LoVo (cell line): ENCODE measurements around the gene CADM2.

Experiments
- DNase-seq: peaks from one replicate; pipeline ENCODE4 v3.0.0-alpha.2; 2016; ENCODE audit warnings: low spot score

Gene CADM2

GRCh38 chr3:85321892-85322291 lies 363.1 kb downstream of the CADM2 start:
- DNase-seq: no peak

GRCh38 chr3:85330071-85330470 lies 371.3 kb downstream of the CADM2 start:
- DNase-seq: no peak

DNA sequence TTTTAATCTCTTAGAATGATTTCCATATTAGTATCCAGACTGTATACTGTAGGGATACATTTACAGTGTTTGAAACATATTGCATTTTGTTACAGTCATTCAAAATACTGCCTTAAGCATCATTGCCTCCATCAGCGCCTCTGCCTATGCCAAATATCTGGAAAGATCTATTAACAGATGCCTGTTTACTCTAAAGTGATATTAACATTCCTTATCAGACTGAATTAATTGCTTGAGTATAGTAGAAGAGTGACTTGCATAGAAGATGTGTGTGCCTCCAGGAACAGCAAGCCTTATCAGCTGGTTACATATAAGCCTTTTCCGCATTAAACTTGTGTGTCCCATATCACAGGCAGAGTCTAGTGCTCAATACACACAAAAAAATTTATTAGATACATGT lies 379.1 kb downstream of the CADM2 start:
- no peak for DNase-seq

- peak; percentile 5 for DNase-seq
Measured at GRCh38 chr3:85342915-85343314, 384.1 kb downstream of the CADM2 start.

- DNase-seq: no peak
Measured at GRCh38 chr3:85355572-85355971, 396.8 kb downstream of the CADM2 start.

DNA sequence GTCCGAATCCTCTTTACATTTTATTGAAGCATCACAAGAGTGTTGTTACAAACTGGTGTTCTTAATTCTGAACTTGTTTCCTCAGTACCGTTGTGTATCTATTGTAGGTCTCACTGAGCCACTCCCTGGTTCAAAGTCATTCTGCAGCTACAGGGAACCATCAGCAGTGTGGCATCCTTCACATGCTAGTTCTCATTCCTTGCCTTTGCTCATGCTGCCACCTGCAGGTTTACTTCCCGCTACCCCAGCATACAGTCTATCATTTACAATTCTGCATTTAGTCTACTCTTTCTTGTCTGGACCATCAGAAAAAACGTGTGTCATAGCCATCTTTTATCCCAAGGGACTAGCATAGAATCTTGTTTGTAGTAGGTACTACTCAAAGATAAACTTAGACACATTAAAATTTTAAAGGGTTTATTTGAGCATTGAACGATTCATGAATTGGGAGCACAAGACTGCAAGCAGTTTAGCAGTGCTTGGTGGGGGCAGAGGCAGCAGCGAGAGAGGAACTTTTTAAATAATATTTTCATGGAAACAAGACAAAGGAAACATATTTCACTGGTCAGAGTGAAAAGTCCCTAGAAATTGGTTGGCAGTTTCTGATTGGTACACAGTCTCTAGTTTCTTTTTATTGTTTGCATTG lies 402.1 kb downstream of the CADM2 start:
- DNase-seq: peak; percentile 41

GRCh38 chr3:85364296-85364909 lies 405.6 kb downstream of the CADM2 start:
- DNase-seq: no peak

DNA sequence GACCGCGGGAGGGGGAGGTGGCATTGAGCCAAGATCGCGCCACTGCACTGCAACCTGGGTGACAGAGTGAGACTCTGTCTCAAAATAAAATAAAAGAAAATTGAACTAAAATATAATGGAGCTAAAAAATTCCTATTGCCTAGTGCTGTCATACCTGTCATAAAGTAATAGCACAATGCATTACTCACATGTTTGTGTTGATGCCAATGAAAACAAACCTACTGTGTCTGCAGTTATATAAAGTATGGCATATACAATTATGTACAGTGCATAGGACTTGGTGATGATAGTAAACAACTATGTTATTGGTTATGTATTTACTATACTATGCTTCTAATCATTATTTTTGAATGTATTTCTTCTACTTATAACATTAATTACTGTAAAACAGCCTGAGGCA lies 411.6 kb downstream of the CADM2 start:
- DNase-seq: no peak

- DNase-seq: no peak
Measured at GRCh38 chr3:85376131-85376530, 417.3 kb downstream of the CADM2 start.

DNA sequence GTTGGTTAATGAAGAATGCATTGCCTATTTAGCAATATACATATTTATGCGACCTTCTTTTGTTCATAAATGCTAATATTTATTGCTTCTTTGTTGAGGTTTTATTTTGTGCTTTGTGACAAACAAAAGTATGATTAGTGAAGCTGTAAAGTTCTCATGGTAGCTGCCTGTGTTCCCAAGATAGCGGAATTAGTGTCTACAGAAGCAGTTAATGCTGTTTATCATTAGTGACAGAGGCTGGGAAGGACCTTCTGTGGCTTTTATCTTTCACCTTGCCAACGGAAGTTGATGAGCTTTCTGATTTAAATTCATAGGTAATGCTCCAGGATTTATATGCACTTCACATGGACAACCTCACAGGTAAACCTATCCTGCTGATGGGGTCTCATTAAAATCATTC lies 418.3 kb downstream of the CADM2 start:
- DNase-seq: no peak

- DNase-seq: no peak
Measured at GRCh38 chr3:85384372-85384771, 425.6 kb downstream of the CADM2 start.

GRCh38 chr3:85387913-85388505 lies 429.2 kb downstream of the CADM2 start:
- DNase-seq: no peak

- no peak for DNase-seq
Measured at GRCh38 chr3:85394424-85394823, 435.6 kb downstream of the CADM2 start.

GRCh38 chr3:85397434-85397833 lies 438.6 kb downstream of the CADM2 start:
- DNase-seq: no peak

DNA sequence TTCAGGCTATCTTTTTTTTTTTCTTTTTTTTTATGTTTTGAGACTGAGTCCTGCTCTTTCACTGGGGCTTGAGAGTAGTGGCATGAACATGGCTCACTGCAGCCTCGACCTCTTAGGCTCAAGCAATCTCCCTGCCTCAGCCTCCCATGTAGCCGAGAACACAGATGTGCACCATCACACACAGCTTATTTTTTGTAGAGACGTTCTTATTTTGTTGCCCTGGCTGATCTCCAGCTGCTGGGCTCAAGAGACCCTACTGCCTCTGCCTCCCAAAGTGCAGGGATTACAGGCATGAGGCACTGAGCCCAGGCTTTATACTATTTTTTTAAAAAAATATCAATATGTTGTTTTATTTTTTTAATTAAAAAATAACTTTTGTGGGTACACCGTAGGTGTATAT lies 467.3 kb downstream of the CADM2 start:
- no peak for DNase-seq

GRCh38 chr3:85427467-85427866 lies 468.7 kb downstream of the CADM2 start:
- DNase-seq: no peak

DNA sequence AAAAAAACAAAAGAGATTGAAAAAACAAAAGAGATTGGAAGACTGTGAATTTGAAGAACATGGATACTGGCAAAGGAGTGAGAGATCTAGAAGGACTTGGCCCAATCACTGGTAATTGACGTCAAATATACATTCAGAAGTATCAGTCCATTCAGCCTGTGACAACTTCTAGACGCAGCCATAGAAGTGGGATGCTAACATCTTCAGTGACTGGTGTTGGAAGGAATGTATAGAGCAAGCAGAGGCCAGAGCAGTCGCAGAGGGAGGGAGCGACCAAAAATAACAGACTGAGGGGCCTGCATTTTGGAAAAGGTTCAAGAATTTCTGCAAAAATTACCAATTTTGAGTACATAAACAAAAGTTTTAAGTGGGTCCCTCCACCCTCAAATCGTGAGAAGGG lies 473.3 kb downstream of the CADM2 start:
- no peak for DNase-seq

- DNase-seq: no peak
Measured at GRCh38 chr3:85433319-85433718, 474.5 kb downstream of the CADM2 start.

- DNase-seq: no peak
Measured at GRCh38 chr3:85455561-85456200, 496.9 kb downstream of the CADM2 start.

- DNase-seq: no peak
Measured at GRCh38 chr3:85474241-85474640, 515.5 kb downstream of the CADM2 start.

GRCh38 chr3:85475346-85475745 lies 516.6 kb downstream of the CADM2 start:
- no peak for DNase-seq

DNA sequence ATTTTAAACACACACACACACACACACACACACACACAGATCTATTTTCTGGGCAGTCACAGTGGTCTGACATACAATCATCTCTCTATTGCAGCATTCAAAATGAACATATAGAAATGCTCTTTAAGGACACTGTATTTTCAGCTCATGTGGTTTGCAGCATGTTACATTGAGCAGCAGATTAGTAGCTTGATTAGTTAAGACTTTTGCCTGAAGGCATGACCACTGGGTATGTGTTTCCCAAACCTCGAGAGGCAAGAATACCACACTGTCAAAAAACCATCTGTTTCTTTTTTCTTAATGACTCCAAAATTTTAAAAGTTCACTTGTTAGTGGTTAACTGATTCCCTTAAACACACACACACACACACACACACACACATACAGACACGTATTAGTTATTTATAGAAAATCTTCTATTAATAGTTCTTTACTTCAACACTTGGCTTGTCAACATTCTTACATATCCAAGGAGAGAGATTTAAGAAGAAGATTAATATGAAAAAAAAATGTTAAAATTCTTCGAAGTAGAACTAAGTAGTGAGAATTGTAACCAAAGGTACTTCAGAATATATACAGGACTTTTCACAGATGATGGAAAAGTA lies 518.2 kb downstream of the CADM2 start:
- no peak for DNase-seq
